ENCODE data around the gene INPP5A.

DNA sequence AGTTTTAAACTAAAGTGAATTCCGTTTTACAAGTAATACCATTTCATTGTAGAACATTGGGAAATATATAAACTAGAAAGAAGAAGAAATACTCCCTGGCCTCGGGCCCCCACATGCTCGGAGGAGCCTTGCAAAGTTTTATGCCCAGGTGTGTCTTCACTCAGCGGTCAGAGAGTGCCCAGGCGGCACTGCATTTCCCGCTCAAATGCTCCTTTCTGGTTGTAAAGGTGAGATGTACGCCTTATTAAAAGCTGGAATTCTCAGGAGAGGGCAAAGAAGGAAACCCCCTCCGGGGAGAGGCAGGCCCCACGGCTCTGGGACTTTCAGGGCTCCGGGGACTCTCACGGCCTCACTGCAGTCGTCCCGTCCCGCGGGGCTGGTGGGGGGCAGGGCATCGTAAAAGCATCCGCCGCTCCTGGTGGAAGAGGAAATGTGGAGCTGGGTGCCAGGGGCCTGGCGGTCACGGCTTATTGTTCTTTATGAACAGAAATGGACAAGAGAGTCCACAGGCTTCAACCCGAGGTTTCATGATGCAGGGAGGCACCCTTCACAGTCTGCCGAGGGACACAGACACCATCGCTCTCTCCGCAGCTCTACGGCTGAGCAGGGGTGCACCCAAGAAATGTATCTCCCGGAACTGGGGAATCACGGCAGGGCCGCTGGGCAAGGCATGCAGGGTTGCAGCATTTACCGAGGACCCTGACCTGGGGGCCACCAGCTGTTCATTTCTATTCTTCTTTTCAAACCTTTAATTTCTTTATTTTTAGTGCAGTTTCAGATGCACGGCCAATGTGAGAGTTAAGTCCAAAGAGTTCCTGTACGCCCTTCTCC, 47.7 kb upstream of the INPP5A start:
- no peak for TF ChIP-seq POLR2AphosphoS5 (IDR thresholded peaks at IDR 0.05)
- no peak for TF ChIP-seq POLR2A (IDR thresholded peaks at IDR 0.05)
